ENCODE measurements around the gene E2F8.

E2F8 gene

GRCh38 chr11:19242179-19242932 lies 1.6 kb upstream of the E2F8 start:
- DNase-seq (ENCODE audit: extremely low read depth, low read depth) = no peak
- TF ChIP-seq CTCF (IDR thresholded peaks at IDR 0.05; ENCODE audit: low read depth, low read length) = no peak

- TF ChIP-seq CTCF (IDR thresholded peaks at IDR 0.05; ENCODE audit: low read depth, low read length) = no peak
- no peak for DNase-seq (ENCODE audit: extremely low read depth, low read depth)
Measured at GRCh38 chr11:19241260-19242178, 774 bp upstream of the E2F8 start.

- no peak for DNase-seq (ENCODE audit: extremely low read depth, low read depth)
- no peak for TF ChIP-seq CTCF (IDR thresholded peaks at IDR 0.05; ENCODE audit: low read depth, low read length)
Measured at GRCh38 chr11:19239039-19239438, 1.7 kb downstream of the E2F8 start.

- no peak for TF ChIP-seq CTCF (IDR thresholded peaks at IDR 0.05; ENCODE audit: low read depth, low read length)
- DNase-seq (ENCODE audit: extremely low read depth, low read depth) = no peak
Measured at GRCh38 chr11:19237813-19238212, 2.9 kb downstream of the E2F8 start.

GRCh38 chr11:19237381-19237780 lies 3.4 kb downstream of the E2F8 start:
- TF ChIP-seq CTCF (IDR thresholded peaks at IDR 0.05; ENCODE audit: low read depth, low read length) = no peak
- no peak for DNase-seq (ENCODE audit: extremely low read depth, low read depth)

GRCh38 chr11:19234231-19234817 lies 6.4 kb downstream of the E2F8 start:
- no peak for TF ChIP-seq CTCF (IDR thresholded peaks at IDR 0.05; ENCODE audit: low read depth, low read length)
- DNase-seq (ENCODE audit: extremely low read depth, low read depth) = no peak
